Heart left ventricle (tissue), 13 donors: ENCODE results near the gene SORBS2.

Experiments used
- CTCF ChIP-seq, 12 donors: fragments of 200-600 bp; sonication (generic) in 4 of 12; IDR thresholded peaks; one replicate each; pipeline versions ENCODE4 v1.5.0 to v1.8.0; 2018 to 2022; ENCODE audit warnings: antibody characterized with exemption in 12 of 12, mild to moderate bottlenecking in 5 of 12
- POLR2A ChIP-seq, 2 donors: fragments of 450-650 bp; IDR thresholded peaks; one replicate each; pipeline ENCODE4 v1.6.1; 2017; ENCODE audit warnings: antibody characterized with exemption in 2 of 2, mild to moderate bottlenecking in 2 of 2, moderate library complexity in 2 of 2
- donor health status: ischemic (EF 13 %, LVEDD 7.1; RV severe dilation, severe dysfunction).
- donor health status: DM: no; HTN: yes; CAD: no.
- donor health status: DM: no; HTN: no; CAD: no.
- donor health status: ischemic (EF 25% LVEDD 6.9; RV normal size, moderate dysfunction).
- donor health status: ischemic (EF 25% LVEDD 5.7; RV mildly dilated, moderate dysfunction).
- donor health status: ischemic (EF 35%, LVEDD 5.7; RV mildly dilated, moderate dysfunction).
- donor health status: nonischemic (EF 11% LVEDD 7.7; RV severe dilation, severe dysfunction).
- donor health status: DM: yes; HTN: yes; CAD: no.
- donor health status: PGD.
- donor health status: ischemic (EF 29% LVEDD 5.4; RV normal size, mild dysfunction).
- donor health status: nonischemic (EF 23%, LVEDD 6.1; RV moderate dilation, normal function).

GRCh38 chr4:185745891-185746290, 66.1 kb downstream of the SORBS2 start:
- TF ChIP-seq POLR2A (IDR thresholded peaks at IDR 0.05), result no peak
- no peak for TF ChIP-seq CTCF (IDR thresholded peaks at IDR 0.05)
